Measurements from ENCODE around the gene RAG1.
"Not testable (repeated sequence)": the region's sequence is repeated elsewhere in the genome, so short reads cannot be mapped to it uniquely, and the experiment has no call there.

Gene RAG1

GRCh38 chr11:36567694-36568093 lies at the start of gene RAG1:
Gene RAG1, plus strand, starts transcription at chr11:36568007. Its CDS starts 5,298 bp downstream, at chr11:36573305.
- DNase-seq (ENCODE audit: low read depth): no peak

- no peak for DNase-seq (ENCODE audit: low read depth)
These were observed 37.0 kb upstream of the RAG1 start for GRCh38 chr11:36530840-36531239.

- no peak for DNase-seq (ENCODE audit: low read depth)
These were observed 34.7 kb upstream of the RAG1 start for GRCh38 chr11:36532941-36533601.

DNA sequence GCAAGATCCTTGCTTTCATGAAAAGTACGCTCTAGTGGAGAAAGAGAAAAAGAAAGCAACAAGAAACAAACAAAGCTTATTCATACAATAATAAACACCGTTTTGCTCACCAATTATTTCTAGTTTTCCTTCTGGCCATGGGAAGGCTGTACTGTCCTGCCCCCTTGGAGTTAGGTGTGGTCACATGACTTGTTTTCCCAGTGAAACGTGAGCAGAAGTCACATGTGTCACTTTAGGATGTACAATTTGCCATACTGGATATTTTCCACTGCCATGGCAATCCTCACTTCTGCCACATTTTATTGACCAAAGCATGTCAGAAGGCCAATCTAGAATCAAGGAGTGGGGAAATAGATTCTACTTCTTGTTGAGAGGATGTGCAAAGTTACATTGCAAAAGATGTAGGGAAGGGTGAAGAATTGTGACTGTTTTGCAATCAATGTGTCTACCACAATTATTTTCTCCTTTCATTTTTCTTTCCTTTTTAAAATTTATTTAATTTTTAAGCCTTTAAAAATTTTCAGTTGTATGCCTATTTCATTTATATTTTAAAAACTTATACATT lies 33.4 kb upstream of the RAG1 start:
- DNase-seq (ENCODE audit: low read depth): no peak

- DNase-seq (ENCODE audit: low read depth): no peak
These were observed 26.8 kb upstream of the RAG1 start for GRCh38 chr11:36540998-36541397.

GRCh38 chr11:36550385-36551115 lies 17.3 kb upstream of the RAG1 start:
- no peak for DNase-seq (ENCODE audit: low read depth)

- not testable (repeated sequence) for DNase-seq (ENCODE audit: low read depth)
These were observed 10.4 kb upstream of the RAG1 start for GRCh38 chr11:36557390-36557789.

DNA sequence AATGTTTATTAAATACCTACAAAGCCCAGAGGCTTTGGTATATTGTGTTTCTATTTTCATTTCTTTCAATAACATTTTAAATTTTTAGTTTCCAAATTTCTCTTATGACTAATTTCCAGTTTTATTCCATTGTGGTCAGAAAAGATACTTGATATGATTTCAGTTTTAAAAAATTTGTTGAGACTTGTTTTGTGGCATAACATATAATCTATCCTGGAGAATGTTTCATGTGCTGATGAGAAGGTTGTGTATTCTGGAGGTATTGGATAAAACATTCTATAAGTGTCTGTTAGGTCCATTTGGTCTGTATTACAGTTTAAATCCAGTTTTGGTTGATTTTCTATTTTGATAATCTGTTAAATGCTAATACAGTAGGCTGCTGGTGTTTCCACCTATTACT lies 9.8 kb upstream of the RAG1 start:
- DNase-seq (ENCODE audit: low read depth): no peak

- no peak for DNase-seq (ENCODE audit: low read depth)
These were observed 9.0 kb upstream of the RAG1 start for GRCh38 chr11:36558571-36559413.

GRCh38 chr11:36564376-36565030 lies 3.3 kb upstream of the RAG1 start:
- DNase-seq (ENCODE audit: low read depth): peak; percentile 13

- no peak for DNase-seq (ENCODE audit: low read depth)
These were observed 2.7 kb upstream of the RAG1 start for GRCh38 chr11:36565031-36565610.

DNA sequence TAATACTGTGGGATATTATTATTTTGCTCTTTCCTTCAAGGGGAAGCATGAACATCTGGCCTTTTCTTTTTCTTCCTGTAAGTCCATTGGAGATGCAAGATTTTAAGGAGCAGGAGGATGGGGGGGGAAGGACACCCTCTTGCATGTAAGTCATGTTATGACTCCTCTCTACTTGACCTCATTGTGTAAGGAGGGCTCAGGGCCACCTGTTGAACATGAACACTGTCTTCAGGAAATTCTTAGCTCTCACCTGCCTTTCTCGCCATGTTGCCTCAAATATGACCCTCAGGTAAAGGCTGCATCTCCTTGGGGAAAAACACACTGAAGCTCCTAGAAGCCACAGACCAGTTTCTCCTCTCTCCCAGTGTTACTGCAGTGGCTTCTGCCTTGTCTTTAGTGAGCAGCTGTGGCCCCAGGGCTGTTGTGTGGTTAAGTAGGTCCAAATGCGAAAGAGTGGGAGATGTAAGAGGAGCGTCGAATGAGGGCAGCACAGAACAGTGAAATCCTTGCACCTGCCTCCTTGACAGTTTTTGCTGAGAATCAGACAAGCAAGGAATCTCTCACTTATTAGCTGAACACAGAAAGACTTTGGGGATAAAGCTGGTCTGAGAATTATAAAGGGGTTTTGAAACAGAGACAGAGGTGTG lies 1.3 kb upstream of the RAG1 start:
- DNase-seq (ENCODE audit: low read depth): no peak

DNA sequence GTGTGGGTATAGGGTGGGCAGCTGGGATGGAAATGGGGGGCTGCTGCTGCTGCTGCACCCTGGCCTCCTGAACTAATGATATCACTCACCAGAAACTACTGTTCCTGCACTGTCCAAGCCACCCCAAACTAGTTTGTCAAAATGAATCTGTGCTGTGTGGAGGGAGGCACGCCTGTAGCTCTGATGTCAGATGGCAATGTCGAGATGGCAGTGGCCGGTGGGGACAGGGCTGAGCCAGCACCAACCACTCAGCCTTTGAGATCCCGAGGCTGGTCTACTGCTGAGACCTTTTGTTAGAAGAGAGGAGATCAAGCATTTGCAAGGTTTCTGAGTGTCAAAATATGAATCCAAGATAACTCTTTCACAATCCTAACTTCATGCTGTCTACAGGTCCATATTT lies 1.3 kb downstream of the RAG1 start:
- no peak for DNase-seq (ENCODE audit: low read depth)

DNA sequence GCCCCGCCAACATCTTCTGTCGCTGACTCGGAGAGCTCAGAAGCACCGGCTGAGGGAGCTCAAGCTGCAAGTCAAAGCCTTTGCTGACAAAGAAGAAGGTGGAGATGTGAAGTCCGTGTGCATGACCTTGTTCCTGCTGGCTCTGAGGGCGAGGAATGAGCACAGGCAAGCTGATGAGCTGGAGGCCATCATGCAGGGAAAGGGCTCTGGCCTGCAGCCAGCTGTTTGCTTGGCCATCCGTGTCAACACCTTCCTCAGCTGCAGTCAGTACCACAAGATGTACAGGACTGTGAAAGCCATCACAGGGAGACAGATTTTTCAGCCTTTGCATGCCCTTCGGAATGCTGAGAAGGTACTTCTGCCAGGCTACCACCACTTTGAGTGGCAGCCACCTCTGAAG lies 6.7 kb downstream of the RAG1 start:
- no peak for DNase-seq (ENCODE audit: low read depth)

DNA sequence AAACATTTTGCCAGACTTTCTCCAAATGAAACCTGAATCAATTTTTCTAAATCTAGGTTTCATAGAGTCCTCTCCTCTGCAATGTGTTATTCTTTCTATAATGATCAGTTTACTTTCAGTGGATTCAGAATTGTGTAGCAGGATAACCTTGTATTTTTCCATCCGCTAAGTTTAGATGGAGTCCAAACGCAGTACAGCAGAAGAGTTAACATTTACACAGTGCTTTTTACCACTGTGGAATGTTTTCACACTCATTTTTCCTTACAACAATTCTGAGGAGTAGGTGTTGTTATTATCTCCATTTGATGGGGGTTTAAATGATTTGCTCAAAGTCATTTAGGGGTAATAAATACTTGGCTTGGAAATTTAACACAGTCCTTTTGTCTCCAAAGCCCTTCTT lies 9.6 kb downstream of the RAG1 start:
- no peak for DNase-seq (ENCODE audit: low read depth)

DNA sequence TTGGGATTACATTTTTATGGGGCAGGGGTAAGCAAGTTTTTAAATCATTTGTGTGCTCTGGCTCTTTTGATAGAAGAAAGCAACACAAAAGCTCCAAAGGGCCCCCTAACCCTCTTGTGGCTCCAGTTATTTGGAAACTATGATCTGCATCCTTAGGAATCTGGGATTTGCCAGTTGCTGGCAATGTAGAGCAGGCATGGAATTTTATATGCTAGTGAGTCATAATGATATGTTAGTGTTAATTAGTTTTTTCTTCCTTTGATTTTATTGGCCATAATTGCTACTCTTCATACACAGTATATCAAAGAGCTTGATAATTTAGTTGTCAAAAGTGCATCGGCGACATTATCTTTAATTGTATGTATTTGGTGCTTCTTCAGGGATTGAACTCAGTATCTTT lies 10.1 kb downstream of the RAG1 start:
- no peak for DNase-seq (ENCODE audit: low read depth)

DNA sequence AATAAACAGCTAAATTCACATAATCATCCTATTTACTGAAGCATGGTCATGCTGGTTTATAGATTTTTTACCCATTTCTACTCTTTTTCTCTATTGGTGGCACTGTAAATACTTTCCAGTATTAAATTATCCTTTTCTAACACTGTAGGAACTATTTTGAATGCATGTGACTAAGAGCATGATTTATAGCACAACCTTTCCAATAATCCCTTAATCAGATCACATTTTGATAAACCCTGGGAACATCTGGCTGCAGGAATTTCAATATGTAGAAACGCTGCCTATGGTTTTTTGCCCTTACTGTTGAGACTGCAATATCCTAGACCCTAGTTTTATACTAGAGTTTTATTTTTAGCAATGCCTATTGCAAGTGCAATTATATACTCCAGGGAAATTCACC lies 10.7 kb downstream of the RAG1 start:
- DNase-seq (ENCODE audit: low read depth): no peak

DNA sequence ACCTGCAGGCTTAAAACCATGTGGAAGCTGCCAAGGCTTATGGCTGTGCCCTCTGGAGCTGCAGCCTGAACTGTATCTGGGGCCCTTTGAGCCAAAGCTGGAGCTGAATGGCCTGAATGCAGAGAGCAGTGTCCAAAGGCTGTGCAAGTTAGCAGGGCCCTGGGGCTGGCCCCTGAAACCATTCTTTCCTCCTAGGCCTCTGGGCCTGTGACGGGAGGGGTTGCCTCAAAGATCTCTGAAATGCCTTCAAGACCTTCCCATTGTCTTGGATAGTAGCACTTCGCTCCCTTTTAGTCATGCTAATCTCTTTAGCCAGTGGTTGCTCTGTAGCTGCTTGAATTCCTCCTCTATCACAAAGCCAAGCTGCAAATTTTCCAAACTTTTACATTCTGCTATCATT lies 13.7 kb downstream of the RAG1 start:
- DNase-seq (ENCODE audit: low read depth): no peak

GRCh38 chr11:36583667-36584066 lies 15.9 kb downstream of the RAG1 start:
- no peak for DNase-seq (ENCODE audit: low read depth)

DNA sequence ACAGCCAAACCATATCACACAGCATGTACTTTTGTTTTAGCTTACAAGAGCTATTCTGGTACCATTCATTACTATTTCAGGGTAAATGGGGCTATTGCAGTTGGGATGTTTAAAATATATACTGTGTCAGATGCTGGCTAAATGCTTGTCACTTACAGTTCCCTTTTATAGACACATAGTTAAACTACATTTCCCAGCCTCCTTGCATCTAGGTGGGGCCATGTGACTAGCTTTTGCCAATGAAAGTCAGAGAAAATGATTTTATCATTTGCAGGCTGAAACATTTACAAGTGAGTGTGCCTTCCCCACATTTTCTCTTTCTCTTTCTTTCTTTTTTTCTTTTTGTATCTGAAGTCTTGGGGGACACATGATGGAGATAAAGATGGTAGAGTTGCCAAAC lies 18.7 kb downstream of the RAG1 start:
- no peak for DNase-seq (ENCODE audit: low read depth)

DNA sequence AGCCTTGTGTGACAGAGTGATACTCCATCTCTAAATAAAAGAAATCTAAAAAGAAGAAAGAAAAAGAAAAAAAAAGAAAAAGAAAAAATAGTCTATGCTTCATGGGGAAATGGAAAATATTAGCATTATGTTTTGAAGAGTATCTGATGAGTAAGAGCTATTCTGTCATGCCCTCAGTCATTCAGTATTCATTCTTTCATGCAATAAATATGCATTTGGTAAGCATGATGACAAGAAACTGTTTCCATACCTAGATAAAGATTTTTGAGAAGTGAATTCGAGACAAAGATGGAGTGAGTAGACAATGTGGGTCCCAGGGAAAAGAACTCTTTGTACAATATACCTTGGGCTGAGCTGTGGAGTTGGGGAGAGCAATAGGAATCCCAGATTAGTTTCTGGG lies 20.3 kb downstream of the RAG1 start:
- DNase-seq (ENCODE audit: low read depth): no peak
